Measurements from ENCODE around the gene PCDHB2. TPM values are rescaled to one million over a fixed set of nuclear protein-coding genes. Genes with fewer than 3 reads are reported as not detected.
"Not testable (repeated sequence)": the region's sequence is repeated elsewhere in the genome, so short reads cannot be mapped to it uniquely, and the experiment has no call there.

PCDHB2 gene
- polyA plus RNA-seq, 1 donor (not counting 4 experiments of a cell fraction or from before 2014, with no cell fraction given), result 0.46 TPM

DNA sequence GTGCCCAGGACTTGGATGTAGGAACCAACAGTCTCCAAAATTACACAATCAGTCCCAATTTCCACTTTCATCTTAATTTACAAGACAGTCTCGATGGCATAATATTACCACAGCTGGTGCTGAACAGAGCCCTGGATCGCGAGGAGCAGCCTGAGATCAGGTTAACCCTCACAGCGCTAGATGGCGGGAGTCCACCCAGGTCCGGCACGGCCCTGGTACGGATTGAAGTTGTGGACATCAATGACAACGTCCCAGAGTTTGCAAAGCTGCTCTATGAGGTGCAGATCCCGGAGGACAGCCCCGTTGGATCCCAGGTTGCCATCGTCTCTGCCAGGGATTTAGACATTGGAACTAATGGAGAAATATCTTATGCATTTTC lies 837 bp downstream of the PCDHB2 start:
- Histone ChIP-seq H3K4me3 (ENCODE audit: control insufficient read depth in 2 of 3, extremely low read depth in 1 of 3, insufficient read depth in 2 of 3, low read depth in 1 of 3, low read length in 3 of 3) (no peak overlapping the region), H3K79me2 (ENCODE audit: control insufficient read depth, insufficient read depth, low read length) (no peaks in the 10 kb centered on the region), H3K4me2 (ENCODE audit: control insufficient read depth, extremely low read depth, insufficient read depth, low read depth, low read length) (no peak overlapping the region), H3K4me1 (ENCODE audit: control insufficient read depth, extremely low read depth, insufficient read depth, low read length) (no peaks in the 10 kb centered on the region), H2AFZ (ENCODE audit: control insufficient read depth, low read length) (no peak overlapping the region), H3K9me3 (ENCODE audit: control insufficient read depth, low read depth, low read length) (peaks cover 2% of the 10 kb centered on the region), H4K20me1 (ENCODE audit: control insufficient read depth, extremely low read depth, insufficient read depth, low read length) (no peaks in the 10 kb centered on the region), H3K36me3 (ENCODE audit: control insufficient read depth in 2 of 2, extremely low read depth in 1 of 2, insufficient read depth in 2 of 2, low read length in 2 of 2) (no peaks in the 10 kb centered on the region), H3K27ac (ENCODE audit: control insufficient read depth, insufficient read depth, low read length) (no peak overlapping the region), H3K9ac (ENCODE audit: control insufficient read depth, extremely low read depth, insufficient read depth, low read length) (no peak overlapping the region), H3K27me3 (ENCODE audit: control insufficient read depth, extremely low read depth, insufficient read depth, low read length) (no peaks in the 10 kb centered on the region), H3K9me1 (ENCODE audit: control insufficient read depth, extremely low read depth, insufficient read depth, low read length) (no peaks in the 10 kb centered on the region)
- DNase-seq (ENCODE audit: low read depth, low spot score) (no peak), FAIRE-seq (no peak)
- no peak for TF ChIP-seq EZH2 (IDR thresholded peaks at IDR 0.05; ENCODE audit: low read length)
- TF ChIP-seq, protein P1, sequence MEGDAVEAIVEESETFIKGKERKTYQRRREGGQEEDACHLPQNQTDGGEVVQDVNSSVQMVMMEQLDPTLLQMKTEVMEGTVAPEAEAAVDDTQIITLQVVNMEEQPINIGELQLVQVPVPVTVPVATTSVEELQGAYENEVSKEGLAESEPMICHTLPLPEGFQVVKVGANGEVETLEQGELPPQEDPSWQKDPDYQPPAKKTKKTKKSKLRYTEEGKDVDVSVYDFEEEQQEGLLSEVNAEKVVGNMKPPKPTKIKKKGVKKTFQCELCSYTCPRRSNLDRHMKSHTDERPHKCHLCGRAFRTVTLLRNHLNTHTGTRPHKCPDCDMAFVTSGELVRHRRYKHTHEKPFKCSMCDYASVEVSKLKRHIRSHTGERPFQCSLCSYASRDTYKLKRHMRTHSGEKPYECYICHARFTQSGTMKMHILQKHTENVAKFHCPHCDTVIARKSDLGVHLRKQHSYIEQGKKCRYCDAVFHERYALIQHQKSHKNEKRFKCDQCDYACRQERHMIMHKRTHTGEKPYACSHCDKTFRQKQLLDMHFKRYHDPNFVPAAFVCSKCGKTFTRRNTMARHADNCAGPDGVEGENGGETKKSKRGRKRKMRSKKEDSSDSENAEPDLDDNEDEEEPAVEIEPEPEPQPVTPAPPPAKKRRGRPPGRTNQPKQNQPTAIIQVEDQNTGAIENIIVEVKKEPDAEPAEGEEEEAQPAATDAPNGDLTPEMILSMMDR (optimal IDR thresholded peaks at IDR 0.05 in 1 of 3, IDR thresholded peaks at IDR 0.05 in 1 of 3, conservative IDR thresholded peaks at IDR 0.05 in 1 of 3; ENCODE audit: extremely low read depth in 1 of 3, insufficient read depth in 2 of 3, low read length in 3 of 3), result no peak
- dilution Hi-C loops (cut with MboI; ENCODE audit: extremely low pct_ligation_motif_present, low sequenced_read_pairs), result no loop called here

DNA sequence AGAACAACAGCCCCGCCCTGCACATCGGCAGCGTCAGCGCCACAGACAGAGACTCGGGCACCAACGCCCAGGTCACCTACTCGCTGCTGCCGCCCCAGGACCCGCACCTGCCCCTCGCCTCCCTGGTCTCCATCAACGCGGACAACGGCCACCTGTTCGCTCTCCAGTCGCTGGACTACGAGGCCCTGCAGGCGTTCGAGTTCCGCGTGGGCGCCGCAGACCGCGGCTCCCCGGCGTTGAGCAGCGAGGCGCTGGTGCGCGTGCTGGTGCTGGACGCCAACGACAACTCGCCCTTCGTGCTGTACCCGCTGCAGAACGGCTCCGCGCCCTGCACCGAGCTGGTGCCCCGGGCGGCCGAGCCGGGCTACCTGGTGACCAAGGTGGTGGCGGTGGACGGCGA lies 1.8 kb downstream of the PCDHB2 start:
- FAIRE-seq; dilution Hi-C loops (cut with MboI; ENCODE audit: extremely low pct_ligation_motif_present, low sequenced_read_pairs): not testable (repeated sequence)

DNA sequence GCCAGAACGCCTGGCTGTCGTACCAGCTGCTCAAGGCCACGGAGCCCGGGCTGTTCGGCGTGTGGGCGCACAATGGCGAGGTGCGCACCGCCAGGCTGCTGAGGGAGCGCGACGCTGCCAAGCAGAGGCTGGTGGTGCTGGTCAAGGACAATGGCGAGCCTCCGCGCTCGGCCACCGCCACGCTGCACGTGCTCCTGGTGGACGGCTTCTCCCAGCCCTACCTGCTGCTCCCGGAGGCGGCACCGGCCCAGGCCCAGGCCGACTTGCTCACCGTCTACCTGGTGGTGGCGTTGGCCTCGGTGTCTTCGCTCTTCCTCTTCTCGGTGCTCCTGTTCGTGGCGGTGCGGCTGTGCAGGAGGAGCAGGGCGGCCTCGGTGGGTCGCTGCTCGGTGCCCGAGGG lies 2.2 kb downstream of the PCDHB2 start:
- H3K4me1 ChIP-seq (ENCODE audit: control insufficient read depth, extremely low read depth, insufficient read depth, low read length); H3K4me2 ChIP-seq (ENCODE audit: control insufficient read depth, extremely low read depth, insufficient read depth, low read depth, low read length); dilution Hi-C loops (cut with MboI; ENCODE audit: extremely low pct_ligation_motif_present, low sequenced_read_pairs); FAIRE-seq; H3K36me3 ChIP-seq (ENCODE audit: control insufficient read depth in 2 of 2, extremely low read depth in 1 of 2, insufficient read depth in 2 of 2, low read length in 2 of 2); H3K9me3 ChIP-seq (ENCODE audit: control insufficient read depth, low read depth, low read length); H3K79me2 ChIP-seq (ENCODE audit: control insufficient read depth, insufficient read depth, low read length); H2AFZ ChIP-seq (ENCODE audit: control insufficient read depth, low read length); H3K27ac ChIP-seq (ENCODE audit: control insufficient read depth, insufficient read depth, low read length); H4K20me1 ChIP-seq (ENCODE audit: control insufficient read depth, extremely low read depth, insufficient read depth, low read length); H3K9me1 ChIP-seq (ENCODE audit: control insufficient read depth, extremely low read depth, insufficient read depth, low read length); H3K9ac ChIP-seq (ENCODE audit: control insufficient read depth, extremely low read depth, insufficient read depth, low read length); H3K4me3 ChIP-seq (ENCODE audit: control insufficient read depth in 2 of 3, extremely low read depth in 1 of 3, insufficient read depth in 2 of 3, low read depth in 1 of 3, low read length in 3 of 3); DNase-seq (ENCODE audit: low read depth, low spot score); H3K27me3 ChIP-seq (ENCODE audit: control insufficient read depth, extremely low read depth, insufficient read depth, low read length): not testable (repeated sequence)

More for the DNA sequence above, 1.8 kb downstream of the PCDHB2 start:
- DNase-seq (ENCODE audit: low read depth, low spot score); H3K9me1 ChIP-seq (ENCODE audit: control insufficient read depth, extremely low read depth, insufficient read depth, low read length); H2AFZ ChIP-seq (ENCODE audit: control insufficient read depth, low read length); H3K9me3 ChIP-seq (ENCODE audit: control insufficient read depth, low read depth, low read length); H3K4me3 ChIP-seq (ENCODE audit: control insufficient read depth in 2 of 3, extremely low read depth in 1 of 3, insufficient read depth in 2 of 3, low read depth in 1 of 3, low read length in 3 of 3); H3K79me2 ChIP-seq (ENCODE audit: control insufficient read depth, insufficient read depth, low read length); H3K27ac ChIP-seq (ENCODE audit: control insufficient read depth, insufficient read depth, low read length); H4K20me1 ChIP-seq (ENCODE audit: control insufficient read depth, extremely low read depth, insufficient read depth, low read length); H3K4me2 ChIP-seq (ENCODE audit: control insufficient read depth, extremely low read depth, insufficient read depth, low read depth, low read length); H3K27me3 ChIP-seq (ENCODE audit: control insufficient read depth, extremely low read depth, insufficient read depth, low read length); H3K36me3 ChIP-seq (ENCODE audit: control insufficient read depth in 2 of 2, extremely low read depth in 1 of 2, insufficient read depth in 2 of 2, low read length in 2 of 2); H3K9ac ChIP-seq (ENCODE audit: control insufficient read depth, extremely low read depth, insufficient read depth, low read length); H3K4me1 ChIP-seq (ENCODE audit: control insufficient read depth, extremely low read depth, insufficient read depth, low read length): not testable (repeated sequence)

Measured in keratinocyte (primary cell).